ENCODE results near the gene TOM1L2. TPM values are rescaled to one million over a fixed set of nuclear protein-coding genes. Genes with fewer than 3 reads are reported as not detected.
"Not testable (repeated sequence)": the region's sequence is repeated elsewhere in the genome, so short reads cannot be mapped to it uniquely, and the experiment has no call there.

The TOM1L2 gene
- polyA plus RNA-seq, 4 donors, result 36.1 to 52.2 (median 44.9) TPM

- no peak for DNase-seq (ENCODE audit: low read depth in 4 of 4, low spot score in 2 of 4)
These were observed 3.2 kb upstream of the TOM1L2 start for GRCh38 chr17:17975436-17975835.

- DNase-seq (ENCODE audit: low read depth in 4 of 4, low spot score in 2 of 4), result no peak
These were observed 703 bp upstream of the TOM1L2 start for GRCh38 chr17:17972952-17973254.

- DNase-seq (ENCODE audit: low read depth in 4 of 4, low spot score in 2 of 4), result no peak
These were observed 622 bp downstream of the TOM1L2 start for GRCh38 chr17:17971431-17972125.

- no peak for DNase-seq (ENCODE audit: low read depth in 4 of 4, low spot score in 2 of 4)
These were observed 1.3 kb downstream of the TOM1L2 start for GRCh38 chr17:17970699-17971430.

- DNase-seq (ENCODE audit: low read depth in 4 of 4, low spot score in 2 of 4), result no peak
These were observed 5.8 kb downstream of the TOM1L2 start for GRCh38 chr17:17966399-17966798.

GRCh38 chr17:17965152-17965721, 7.0 kb downstream of the TOM1L2 start:
- no peak for DNase-seq (ENCODE audit: low read depth in 4 of 4, low spot score in 2 of 4)

- no peak for DNase-seq (ENCODE audit: low read depth in 4 of 4, low spot score in 2 of 4)
These were observed 7.5 kb downstream of the TOM1L2 start for GRCh38 chr17:17964710-17965109.

- DNase-seq (ENCODE audit: low read depth in 4 of 4, low spot score in 2 of 4), result no peak
These were observed 8.3 kb downstream of the TOM1L2 start for GRCh38 chr17:17963694-17964436.

- DNase-seq (ENCODE audit: low read depth in 4 of 4, low spot score in 2 of 4), result no peak
These were observed 9.1 kb downstream of the TOM1L2 start for GRCh38 chr17:17963066-17963465.

GRCh38 chr17:17960500-17961030, 11.6 kb downstream of the TOM1L2 start:
- DNase-seq (ENCODE audit: low read depth in 4 of 4, low spot score in 2 of 4), result no peak

GRCh38 chr17:17959520-17960361, 12.5 kb downstream of the TOM1L2 start:
- no peak for DNase-seq (ENCODE audit: low read depth in 4 of 4, low spot score in 2 of 4)

GRCh38 chr17:17958982-17959381, 13.2 kb downstream of the TOM1L2 start:
- no peak for DNase-seq (ENCODE audit: low read depth in 4 of 4, low spot score in 2 of 4)

- no peak for DNase-seq (ENCODE audit: low read depth in 4 of 4, low spot score in 2 of 4)
These were observed 14.7 kb downstream of the TOM1L2 start for GRCh38 chr17:17957584-17957916.

- DNase-seq (ENCODE audit: low read depth in 4 of 4, low spot score in 2 of 4), result not testable (repeated sequence)
These were observed 16.3 kb downstream of the TOM1L2 start for GRCh38 chr17:17955790-17956341.

- no peak for DNase-seq (ENCODE audit: low read depth in 4 of 4, low spot score in 2 of 4)
These were observed 18.1 kb downstream of the TOM1L2 start for GRCh38 chr17:17954079-17954478.

GRCh38 chr17:17952691-17953090, 19.5 kb downstream of the TOM1L2 start:
- DNase-seq (ENCODE audit: low read depth in 4 of 4, low spot score in 2 of 4), result no peak

GRCh38 chr17:17951524-17951923, 20.7 kb downstream of the TOM1L2 start:
- DNase-seq (ENCODE audit: low read depth in 4 of 4, low spot score in 2 of 4), result no peak

- DNase-seq (ENCODE audit: low read depth in 4 of 4, low spot score in 2 of 4), result no peak
These were observed 21.4 kb downstream of the TOM1L2 start for GRCh38 chr17:17950806-17951205.

- no peak for DNase-seq (ENCODE audit: low read depth in 4 of 4, low spot score in 2 of 4)
These were observed 21.9 kb downstream of the TOM1L2 start for GRCh38 chr17:17950347-17950746.

GRCh38 chr17:17947966-17948365, 24.2 kb downstream of the TOM1L2 start:
- no peak for DNase-seq (ENCODE audit: low read depth in 4 of 4, low spot score in 2 of 4)
